ENCODE data around the gene CCDC158.

CCDC158 gene

GRCh38 chr4:76301068-76301774, 119.7 kb downstream of the CCDC158 start:
- TF ChIP-seq RAD21 (IDR thresholded peaks at IDR 0.05; ENCODE audit: low read depth) (no peak), CEBPB (IDR thresholded peaks at IDR 0.05) (no peak), ZBTB7A (IDR thresholded peaks at IDR 0.05; ENCODE audit: low read depth) (no peak), NFIC (IDR thresholded peaks at IDR 0.05) (no peak), MAX (IDR thresholded peaks at IDR 0.05) (no peak), YY1 (IDR thresholded peaks at IDR 0.05; ENCODE audit: low read depth) (no peak), TAF1 (IDR thresholded peaks at IDR 0.05; ENCODE audit: low read depth) (no peak), REST (IDR thresholded peaks at IDR 0.05; ENCODE audit: low read depth) (no peak), EP300 (IDR thresholded peaks at IDR 0.05; ENCODE audit: borderline replicate concordance) (no peak), TCF12 (IDR thresholded peaks at IDR 0.05; ENCODE audit: low read depth) (no peak), EGR1 (IDR thresholded peaks at IDR 0.05) (no peak), TEAD4 (IDR thresholded peaks at IDR 0.05) (no peak), USF1 (IDR thresholded peaks at IDR 0.05) (no peak)

GRCh38 chr4:76300012-76300411, 120.9 kb downstream of the CCDC158 start:
- TF ChIP-seq FOXM1 (IDR thresholded peaks at IDR 0.05; ENCODE audit: borderline replicate concordance, low read depth) (no peak), YY1 (IDR thresholded peaks at IDR 0.05; ENCODE audit: low read depth) (no peak), TCF12 (IDR thresholded peaks at IDR 0.05; ENCODE audit: low read depth) (no peak), EGR1 (IDR thresholded peaks at IDR 0.05) (no peak), EP300 (IDR thresholded peaks at IDR 0.05; ENCODE audit: borderline replicate concordance) (no peak), TEAD4 (IDR thresholded peaks at IDR 0.05) (no peak), CEBPB (IDR thresholded peaks at IDR 0.05) (no peak), MAX (IDR thresholded peaks at IDR 0.05) (no peak), TAF1 (IDR thresholded peaks at IDR 0.05; ENCODE audit: low read depth) (no peak), CREB1 (IDR thresholded peaks at IDR 0.05; ENCODE audit: low read depth) (no peak), ZBTB7A (IDR thresholded peaks at IDR 0.05; ENCODE audit: low read depth) (no peak), RAD21 (IDR thresholded peaks at IDR 0.05; ENCODE audit: low read depth) (no peak), NFIC (IDR thresholded peaks at IDR 0.05) (no peak), REST (IDR thresholded peaks at IDR 0.05; ENCODE audit: low read depth) (no peak), USF1 (IDR thresholded peaks at IDR 0.05) (no peak)

- TF ChIP-seq EP300 (IDR thresholded peaks at IDR 0.05; ENCODE audit: borderline replicate concordance) (no peak), TEAD4 (IDR thresholded peaks at IDR 0.05) (no peak)
Measured at GRCh38 chr4:76298227-76298626, 122.7 kb downstream of the CCDC158 start.

- TF ChIP-seq REST (IDR thresholded peaks at IDR 0.05; ENCODE audit: low read depth) (no peak), EP300 (IDR thresholded peaks at IDR 0.05; ENCODE audit: borderline replicate concordance) (no peak), TEAD4 (IDR thresholded peaks at IDR 0.05) (no peak), FOXM1 (IDR thresholded peaks at IDR 0.05; ENCODE audit: borderline replicate concordance, low read depth) (no peak), TAF1 (IDR thresholded peaks at IDR 0.05; ENCODE audit: low read depth) (no peak), NFIC (IDR thresholded peaks at IDR 0.05) (no peak), EGR1 (IDR thresholded peaks at IDR 0.05) (no peak), MAX (IDR thresholded peaks at IDR 0.05) (no peak), YY1 (IDR thresholded peaks at IDR 0.05; ENCODE audit: low read depth) (no peak), ZBTB7A (IDR thresholded peaks at IDR 0.05; ENCODE audit: low read depth) (no peak), USF1 (IDR thresholded peaks at IDR 0.05) (no peak)
Measured at GRCh38 chr4:76296286-76296820, 124.6 kb downstream of the CCDC158 start.
